Tibial artery (tissue), 4 donors: ENCODE measurements around the gene TNFSF8.

Source experiments
- DNase-seq, 2 donors: peaks; one replicate each; pipeline ENCODE4 v3.0.0-alpha.2; 2019
- H3K27ac ChIP-seq, 2 donors: fragments of 200-600 bp; sonication (generic) in 1 of 2; 1 replicate in 1 of 2; 2 replicates in 1 of 2; pipeline ENCODE4 v1.5.1; 2018 to 2019; ENCODE audit warnings: mild to moderate bottlenecking in 1 of 2
- H3K27me3 ChIP-seq, 2 donors: fragments of 200-600 bp; sonication (generic) in 1 of 2; one replicate each; pipeline versions ENCODE4 v1.5.1 to v1.6.0; 2016 to 2019
- H3K36me3 ChIP-seq, 3 donors: fragments of 200-600 bp; sonication (generic) in 2 of 3; one replicate each; pipeline ENCODE4 v1.5.1; 2016 to 2019; ENCODE audit warnings: mild to moderate bottlenecking in 2 of 3
- H3K4me1 ChIP-seq, 4 donors: fragments of 200-600 bp; sonication (generic) in 2 of 4; 1 replicate in 3 of 4; 2 replicates in 1 of 4; pipeline ENCODE4 v1.5.1; 2016 to 2019
- H3K4me3 ChIP-seq, 2 donors: fragments of 200-600 bp; sonication (generic) in 1 of 2; 1 replicate in 1 of 2; 2 replicates in 1 of 2; pipeline ENCODE4 v1.5.1; 2018 to 2019; ENCODE audit warnings: mild to moderate bottlenecking in 2 of 2
- H3K9me3 ChIP-seq, 3 donors: fragments of 200-600 bp; sonication (generic) in 1 of 3; one replicate each; pipeline ENCODE4 v1.5.1; 2016 to 2019
- intact Hi-C: fragments of 100-400 bp; cut with DNase I; formaldehyde crosslinking; loops from one replicate; pipeline ENCODE4 v1.15.0; 2023; ENCODE audit warnings: low total_unique reads
- TF ChIP-seq, protein P1 (sequence below), 2 experiments: fragments of 200-600 bp in 1 of 2; fragments of 450-650 bp in 1 of 2; IDR thresholded peaks; one replicate each; pipeline ENCODE4 v1.5.1; 2017 to 2019; ENCODE audit warnings: antibody characterized with exemption in 2 of 2, mild to moderate bottlenecking in 1 of 2, moderate library complexity in 1 of 2

TNFSF8 gene

DNA sequence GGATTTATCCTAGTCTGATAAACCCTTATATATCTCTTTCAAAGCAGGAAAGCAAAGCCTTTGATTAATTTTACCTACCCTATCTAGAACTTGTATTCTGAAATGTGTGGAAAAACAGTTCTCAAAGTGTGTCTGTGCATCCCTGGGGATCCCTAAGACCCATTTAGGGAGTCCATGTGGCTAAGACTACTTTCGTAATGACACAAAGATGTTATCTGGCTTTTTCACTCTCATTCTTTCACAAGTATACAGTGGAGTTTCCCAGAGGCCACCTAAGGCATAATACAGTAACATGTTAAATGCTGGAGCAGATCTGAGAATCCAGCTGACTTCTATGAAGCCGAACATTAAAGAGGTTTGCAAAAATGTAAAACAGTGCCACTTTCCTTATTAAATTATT, 70.2 kb downstream of the TNFSF8 start:
- H3K4me3 ChIP-seq: no peak overlapping the region
- intact Hi-C loops: no loop called here
- no peak for DNase-seq
- H3K27me3 ChIP-seq: no peaks in the 10 kb centered on the region
- H3K9me3 ChIP-seq: no peaks in the 10 kb centered on the region
- H3K27ac ChIP-seq: no peak overlapping the region
- TF ChIP-seq, protein P1, sequence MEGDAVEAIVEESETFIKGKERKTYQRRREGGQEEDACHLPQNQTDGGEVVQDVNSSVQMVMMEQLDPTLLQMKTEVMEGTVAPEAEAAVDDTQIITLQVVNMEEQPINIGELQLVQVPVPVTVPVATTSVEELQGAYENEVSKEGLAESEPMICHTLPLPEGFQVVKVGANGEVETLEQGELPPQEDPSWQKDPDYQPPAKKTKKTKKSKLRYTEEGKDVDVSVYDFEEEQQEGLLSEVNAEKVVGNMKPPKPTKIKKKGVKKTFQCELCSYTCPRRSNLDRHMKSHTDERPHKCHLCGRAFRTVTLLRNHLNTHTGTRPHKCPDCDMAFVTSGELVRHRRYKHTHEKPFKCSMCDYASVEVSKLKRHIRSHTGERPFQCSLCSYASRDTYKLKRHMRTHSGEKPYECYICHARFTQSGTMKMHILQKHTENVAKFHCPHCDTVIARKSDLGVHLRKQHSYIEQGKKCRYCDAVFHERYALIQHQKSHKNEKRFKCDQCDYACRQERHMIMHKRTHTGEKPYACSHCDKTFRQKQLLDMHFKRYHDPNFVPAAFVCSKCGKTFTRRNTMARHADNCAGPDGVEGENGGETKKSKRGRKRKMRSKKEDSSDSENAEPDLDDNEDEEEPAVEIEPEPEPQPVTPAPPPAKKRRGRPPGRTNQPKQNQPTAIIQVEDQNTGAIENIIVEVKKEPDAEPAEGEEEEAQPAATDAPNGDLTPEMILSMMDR (IDR thresholded peaks at IDR 0.05): no peak
- no peaks in the 10 kb centered on the region for H3K36me3 ChIP-seq
- H3K4me1 ChIP-seq: peaks cover 0 to 15% (median 0%) of the 10 kb centered on the region in 4 donors

DNA sequence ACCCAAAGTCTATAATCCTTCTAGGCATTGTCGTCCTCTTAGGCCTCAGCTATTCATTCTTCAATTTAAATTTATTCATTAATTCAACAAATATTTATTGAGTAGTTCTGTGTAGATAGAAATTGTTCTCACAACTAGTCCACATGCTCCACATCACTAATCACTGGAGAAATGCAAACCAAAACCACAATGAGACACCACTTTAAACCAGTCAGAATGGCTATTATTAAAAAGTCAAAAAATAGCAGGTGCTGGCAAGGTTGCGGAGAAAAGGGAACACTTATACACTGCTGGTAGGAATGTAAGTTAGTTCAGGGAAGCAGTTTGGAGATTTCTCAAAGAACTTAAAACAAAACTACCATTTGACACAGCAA, 73.5 kb downstream of the TNFSF8 start:
- no peak overlapping the region for H3K27ac ChIP-seq
- DNase-seq: no peak
- H3K4me1 ChIP-seq: peaks cover 0 to 15% (median 0%) of the 10 kb centered on the region in 4 donors
- no peaks in the 10 kb centered on the region for H3K36me3 ChIP-seq
- TF ChIP-seq, protein P1 (IDR thresholded peaks at IDR 0.05): no peak
- H3K9me3 ChIP-seq: no peaks in the 10 kb centered on the region
- H3K27me3 ChIP-seq: no peaks in the 10 kb centered on the region
- intact Hi-C loops: no loop called here
- no peak overlapping the region for H3K4me3 ChIP-seq

DNA sequence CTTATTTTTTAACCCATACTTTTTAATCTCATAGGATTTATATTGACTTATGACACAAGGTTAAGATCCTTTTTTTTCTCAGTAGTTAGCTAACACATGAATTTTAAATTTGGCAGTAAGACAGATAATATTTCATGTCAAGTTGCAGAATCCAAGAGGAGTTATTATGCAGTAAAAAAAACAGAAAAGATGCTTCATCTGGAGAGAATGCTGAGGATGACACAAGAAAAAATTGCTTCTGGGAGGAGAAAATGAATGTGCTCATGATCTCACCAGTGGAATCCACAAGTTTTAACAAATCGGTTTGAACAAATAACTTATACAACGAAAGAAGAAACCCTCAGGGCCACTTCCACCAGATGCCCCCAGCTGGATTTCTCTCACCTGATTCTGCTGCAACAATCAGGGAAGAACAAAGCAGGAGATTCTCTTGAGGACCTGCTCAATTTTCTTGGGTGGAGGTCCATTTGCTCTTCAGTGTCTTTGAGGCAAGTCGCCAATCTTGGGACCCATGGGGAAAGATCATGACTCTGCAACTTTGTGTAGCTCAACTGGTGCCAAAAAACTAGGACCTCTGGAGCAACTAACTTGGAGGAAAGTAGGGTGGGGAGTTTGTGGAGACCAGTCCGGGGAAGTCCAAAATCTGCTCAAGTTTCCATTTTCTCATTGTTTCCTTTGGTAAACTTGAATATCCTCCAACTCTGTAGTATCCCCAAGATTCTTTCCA, 74.0 kb downstream of the TNFSF8 start:
- intact Hi-C loops: no loop called here
- Histone ChIP-seq H3K27ac (no peak overlapping the region), H3K27me3 (no peaks in the 10 kb centered on the region), H3K4me1 (peaks cover 0 to 17% (median 0%) of the 10 kb centered on the region in 4 donors), H3K4me3 (no peak overlapping the region), H3K36me3 (no peaks in the 10 kb centered on the region), H3K9me3 (no peaks in the 10 kb centered on the region)
- TF ChIP-seq, protein P1 (IDR thresholded peaks at IDR 0.05): no peak
- DNase-seq: no peak

DNA sequence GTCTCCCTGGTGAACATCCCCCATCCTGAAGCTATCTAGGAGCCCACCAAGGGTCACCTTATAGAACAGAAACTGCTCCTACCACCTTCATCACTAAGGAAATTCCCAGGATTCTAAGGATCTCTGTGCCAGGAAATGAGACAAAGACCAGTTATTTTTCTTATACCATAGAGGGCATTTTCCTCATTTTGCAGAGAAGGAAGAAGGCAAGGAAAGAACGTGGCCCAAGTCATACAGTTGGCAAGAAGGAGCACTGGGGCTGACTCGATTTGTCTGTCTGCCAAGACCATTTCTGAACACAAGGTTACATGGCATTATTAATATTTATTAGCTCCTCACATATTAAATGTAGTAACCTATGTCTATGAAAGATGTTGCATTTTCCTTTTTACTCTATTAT, 74.9 kb downstream of the TNFSF8 start:
- Histone ChIP-seq H3K27ac (no peak overlapping the region), H3K9me3 (no peaks in the 10 kb centered on the region), H3K4me3 (no peak overlapping the region), H3K27me3 (no peaks in the 10 kb centered on the region), H3K36me3 (no peaks in the 10 kb centered on the region), H3K4me1 (peaks cover 0 to 25% (median 0%) of the 10 kb centered on the region in 4 donors)
- intact Hi-C loops: no loop called here
- TF ChIP-seq, protein P1 (IDR thresholded peaks at IDR 0.05): no peak
- DNase-seq: no peak

DNA sequence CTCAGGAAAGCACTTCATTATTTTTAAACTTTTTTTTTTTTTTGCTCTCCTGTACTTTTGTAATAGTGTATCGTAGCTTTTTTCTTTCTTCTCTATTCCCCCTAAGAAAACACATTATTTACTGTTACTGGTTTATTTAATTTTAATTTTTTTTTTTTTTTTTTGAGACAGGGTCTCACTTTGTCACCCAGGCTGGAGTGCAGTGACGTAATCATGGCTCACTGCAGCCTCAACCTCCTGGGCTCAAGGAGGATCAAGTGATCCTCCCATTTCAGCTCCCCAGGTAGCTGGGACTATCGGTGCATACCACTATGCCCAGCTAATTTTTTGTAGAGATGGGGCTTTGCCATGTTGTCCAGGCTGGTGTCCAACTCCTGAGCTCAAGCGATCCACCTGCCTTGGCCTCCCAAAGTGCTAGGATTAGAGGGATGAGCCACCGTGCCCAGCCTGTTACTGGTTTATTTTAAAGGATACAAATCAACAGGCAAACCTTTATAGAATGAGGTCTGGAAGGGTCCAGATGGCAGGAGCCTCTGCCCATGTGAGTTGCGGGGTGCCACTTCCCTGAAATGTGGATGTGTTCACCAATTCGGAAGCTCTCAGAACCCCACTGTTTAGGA, 75.5 kb downstream of the TNFSF8 start:
- Histone ChIP-seq H3K27me3 (no peaks in the 10 kb centered on the region), H3K4me3 (no peak overlapping the region), H3K9me3 (no peaks in the 10 kb centered on the region), H3K27ac (no peak overlapping the region), H3K36me3 (no peaks in the 10 kb centered on the region), H3K4me1 (peaks cover 0 to 28% (median 0%) of the 10 kb centered on the region in 4 donors)
- TF ChIP-seq, protein P1 (IDR thresholded peaks at IDR 0.05): no peak
- intact Hi-C loops: no loop called here
- DNase-seq: no peak
